RWPE2 (cell line): ENCODE measurements around the gene UBE2H.

Experiments
- ATAC-seq: fragments of 200-7000 bp; cut with Tn5 transposase; 3 replicates; pipeline ENCODE4 v1.9.1; 2021; ENCODE audit warnings: low read depth
- DNase-seq: peaks from one replicate; pipeline ENCODE4 v3.0.0-alpha.2; 2020; ENCODE audit warnings: low spot score
- H3K27ac ChIP-seq: fragments of 450-650 bp; 2 replicates; pipeline ENCODE4 v1.5.1; 2017; ENCODE audit warnings: mild to moderate bottlenecking; ENCODE audit not compliant: poor library complexity, severe bottlenecking
- H3K27me3 ChIP-seq: fragments of 250-450 bp; sonication (Bioruptor Pico); 2 replicates; pipeline ENCODE4 v1.5.1; 2021; ENCODE audit warnings: mild to moderate bottlenecking, moderate library complexity; ENCODE audit not compliant: insufficient read depth, poor library complexity, severe bottlenecking
- H3K36me3 ChIP-seq: fragments of 250-450 bp; sonication (Bioruptor Pico); 2 replicates; pipeline ENCODE4 v1.5.1; 2020; ENCODE audit warnings: low read depth, mild to moderate bottlenecking, moderate library complexity
- H3K4me1 ChIP-seq: fragments of 250-450 bp; sonication (Bioruptor Pico); 2 replicates; pipeline ENCODE4 v1.5.1; 2021; ENCODE audit warnings: mild to moderate bottlenecking, moderate library complexity; ENCODE audit not compliant: insufficient read depth, poor library complexity, severe bottlenecking
- H3K4me3 ChIP-seq: fragments of 250-450 bp; sonication (Bioruptor Pico); 2 replicates; pipeline ENCODE4 v1.5.1; 2021; ENCODE audit warnings: mild to moderate bottlenecking, moderate library complexity; ENCODE audit not compliant: severe bottlenecking
- H3K9me3 ChIP-seq: fragments of 250-450 bp; sonication (Bioruptor Pico); 2 replicates; pipeline ENCODE4 v1.5.1; 2021; ENCODE audit warnings: mild to moderate bottlenecking, moderate library complexity; ENCODE audit not compliant: severe bottlenecking
- CTCF ChIP-seq: fragments of 450-650 bp; IDR thresholded peaks from one replicate; pipeline ENCODE4 v1.5.1; 2017; ENCODE audit warnings: mild to moderate bottlenecking, moderate library complexity; ENCODE audit not compliant: poor library complexity, severe bottlenecking

The UBE2H gene

DNA sequence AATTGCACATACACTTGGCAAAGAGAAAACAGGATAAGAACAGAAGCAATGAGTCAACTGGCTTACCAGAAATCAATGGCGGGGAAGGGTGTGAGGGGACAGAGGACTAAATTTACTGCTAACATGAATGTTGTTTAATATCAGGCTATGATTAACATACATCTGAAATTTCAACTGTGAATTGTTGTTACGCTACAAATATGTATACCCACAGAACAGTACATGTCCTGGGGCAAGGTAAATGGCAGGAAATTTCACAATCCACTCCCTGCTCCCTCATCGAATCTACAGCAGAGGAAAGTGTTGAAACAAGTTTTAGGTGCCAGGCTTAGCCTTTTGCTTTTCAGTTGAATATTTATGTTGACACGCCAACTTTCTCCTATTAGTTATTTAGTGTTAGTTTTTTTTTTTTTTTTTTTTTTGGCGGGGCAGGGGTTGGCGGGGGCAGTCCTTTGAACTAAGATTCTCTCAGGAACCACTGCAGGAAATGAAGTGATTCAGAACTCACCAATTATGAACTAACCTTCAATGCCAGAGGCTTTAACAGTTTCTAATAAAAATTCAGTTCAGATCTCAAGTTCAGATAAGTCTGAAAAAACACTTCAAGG, 99.0 kb downstream of the UBE2H start:
- peak; percentile 86 for ATAC-seq
- Histone ChIP-seq H3K36me3 (peaks cover 9% of the 10 kb centered on the region), H3K4me3 (no peak overlapping the region), H3K9me3 (no peaks in the 10 kb centered on the region), H3K27ac (peak overlapping the region; percentile 92), H3K4me1 (peaks cover 42% of the 10 kb centered on the region), H3K27me3 (no peaks in the 10 kb centered on the region)
- no peak for TF ChIP-seq CTCF
- no peak for DNase-seq

- DNase-seq: no peak
- no peak overlapping the region for H3K4me3 ChIP-seq
- no peak overlapping the region for H3K27ac ChIP-seq
Measured at GRCh38 chr7:129851809-129852208, 101.0 kb downstream of the UBE2H start.

DNA sequence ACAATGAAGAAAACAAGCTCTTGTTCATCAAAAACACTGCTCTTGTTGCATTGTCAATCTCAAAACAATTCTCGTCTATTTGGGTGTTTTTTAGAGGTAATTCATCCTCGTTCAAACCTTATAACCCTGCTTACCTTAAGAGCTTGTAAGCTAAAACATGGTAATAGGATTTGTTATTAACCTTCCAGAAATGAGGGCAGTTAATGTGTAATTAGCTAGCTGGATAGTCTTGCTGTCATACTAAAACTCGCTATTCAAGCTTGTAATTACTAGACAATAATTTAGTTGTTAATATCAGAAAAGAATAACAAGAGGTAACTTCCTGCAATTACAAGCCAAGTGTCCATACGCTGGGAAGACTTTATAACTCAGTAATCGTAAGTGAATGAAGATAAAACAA, 101.6 kb downstream of the UBE2H start:
- no peaks in the 10 kb centered on the region for H3K36me3 ChIP-seq
- no peaks in the 10 kb centered on the region for H3K27me3 ChIP-seq
- peaks cover 45% of the 10 kb centered on the region for H3K4me1 ChIP-seq
- no peak for DNase-seq
- ATAC-seq: no peak
- no peak overlapping the region for H3K27ac ChIP-seq
- H3K9me3 ChIP-seq: no peaks in the 10 kb centered on the region
- H3K4me3 ChIP-seq: no peak overlapping the region
- no peak for TF ChIP-seq CTCF

More at GRCh38 chr7:129851809-129852208, 101.0 kb downstream of the UBE2H start:
- no peak for TF ChIP-seq CTCF
- H3K27me3 ChIP-seq: no peaks in the 10 kb centered on the region
- no peak for ATAC-seq
- H3K36me3 ChIP-seq: peaks cover 2% of the 10 kb centered on the region
- H3K9me3 ChIP-seq: no peaks in the 10 kb centered on the region
- H3K4me1 ChIP-seq: peaks cover 39% of the 10 kb centered on the region

DNA sequence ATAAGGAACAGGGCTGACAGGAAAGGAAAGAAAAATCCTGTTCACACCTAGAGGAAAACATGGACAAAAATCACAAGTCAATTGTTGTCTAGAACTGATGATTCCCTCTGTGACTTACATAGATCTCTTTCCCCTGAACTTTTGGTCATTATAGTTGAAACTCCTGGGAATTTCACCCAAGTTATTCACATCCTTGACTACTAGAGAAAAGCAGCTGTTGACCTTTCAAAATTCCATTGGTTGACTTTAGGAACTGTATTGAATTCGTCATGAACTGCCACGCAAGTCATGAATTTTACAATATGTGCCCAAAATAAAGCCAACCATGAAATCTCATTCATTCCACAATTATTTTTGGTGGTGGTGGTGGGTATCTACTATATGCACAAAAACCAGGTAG, 104.3 kb downstream of the UBE2H start:
- ATAC-seq: no peak
- Histone ChIP-seq H3K4me3 (no peak overlapping the region), H3K27me3 (no peaks in the 10 kb centered on the region), H3K36me3 (peaks cover 5% of the 10 kb centered on the region), H3K9me3 (no peaks in the 10 kb centered on the region), H3K27ac (peak overlapping the region; percentile 95), H3K4me1 (peaks cover 50% of the 10 kb centered on the region)
- TF ChIP-seq CTCF: no peak
- no peak for DNase-seq

DNA sequence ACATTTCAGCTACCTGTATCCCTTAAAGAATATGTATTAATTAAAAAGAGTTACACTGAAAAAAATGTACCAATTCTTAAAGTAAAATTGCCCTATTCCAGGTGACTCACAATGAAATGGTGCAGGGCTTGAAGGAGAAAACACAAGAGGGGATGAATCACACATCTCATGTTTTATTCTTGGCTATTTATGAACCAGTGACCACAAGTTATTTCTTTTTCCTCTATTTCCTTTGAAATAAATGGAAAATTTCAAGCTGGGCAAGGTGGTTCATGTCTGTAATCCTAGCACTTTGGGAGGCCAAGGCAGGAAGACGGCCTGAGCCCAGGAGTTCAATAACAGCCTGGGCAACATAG, 106.8 kb downstream of the UBE2H start:
- DNase-seq (no peak), ATAC-seq (peak; percentile 85)
- Histone ChIP-seq H3K36me3 (peaks cover 9% of the 10 kb centered on the region), H3K27me3 (no peaks in the 10 kb centered on the region), H3K4me1 (peaks cover 42% of the 10 kb centered on the region), H3K27ac (peak overlapping the region; percentile 95), H3K9me3 (no peaks in the 10 kb centered on the region), H3K4me3 (no peak overlapping the region)
- TF ChIP-seq CTCF: no peak
